Glutamatergic neuron (in vitro differentiated cells): Measurements from ENCODE around the gene MRPL21. TPM values are rescaled to one million over a fixed set of nuclear protein-coding genes. Genes with fewer than 3 reads are reported as not detected.

Experiments used
- DNase-seq: peaks from one replicate; pipeline ENCODE4 v3.0.0; 2022
- H3K27ac Mint-ChIP-seq: one replicate; pipeline ENCODE4 v1.8.0; 2020; ENCODE audit warnings: mild to moderate bottlenecking, mixed read lengths, inconsistent platforms; ENCODE audit not compliant: unreplicated experiment
- H3K27me3 Mint-ChIP-seq: one replicate; pipeline ENCODE4 v1.8.0; 2020; ENCODE audit warnings: mild to moderate bottlenecking, moderate library complexity, mixed read lengths, inconsistent platforms; ENCODE audit not compliant: unreplicated experiment
- H3K36me3 Mint-ChIP-seq: one replicate; pipeline ENCODE4 v1.8.0; 2020; ENCODE audit warnings: mild to moderate bottlenecking, mixed read lengths, inconsistent platforms; ENCODE audit not compliant: unreplicated experiment
- H3K4me1 Mint-ChIP-seq: one replicate; pipeline ENCODE4 v1.8.0; 2020; ENCODE audit warnings: mild to moderate bottlenecking, low read depth, mixed read lengths, inconsistent platforms; ENCODE audit not compliant: unreplicated experiment
- H3K4me3 Mint-ChIP-seq: one replicate; pipeline ENCODE4 v1.8.0; 2020; ENCODE audit warnings: mild to moderate bottlenecking, mixed read lengths, inconsistent platforms; ENCODE audit not compliant: unreplicated experiment
- H3K9me3 Mint-ChIP-seq: one replicate; pipeline ENCODE4 v1.8.0; 2020; ENCODE audit warnings: mild to moderate bottlenecking, moderate library complexity, mixed read lengths, inconsistent platforms; ENCODE audit not compliant: unreplicated experiment
- total RNA-seq: library from RNA; stranded (reverse); fragmentation: NEBNext Ultra II Directional; extraction: Animal tissue kit (Norgen Biotek cat#: 25700); gene quantifications from one replicate; pipeline ENCODE4 v1.2.1, GENCODE V29; 2021; ENCODE audit not compliant: unreplicated experiment
- TF ChIP-seq, protein P1 (sequence below): fragments of 200-600 bp; sonication (generic); IDR thresholded peaks from one replicate; pipeline ENCODE4 v1.5.0; 2021; ENCODE audit not compliant: partially characterized antibody, unreplicated experiment

The MRPL21 gene
- total RNA-seq, 1 donor from 2014 or later = 54.3 TPM

GRCh38 chr11:68882391-68882790 lies 21.2 kb downstream of the MRPL21 start:
- no peak overlapping the region for H3K4me3 Mint-ChIP-seq
- H3K27ac Mint-ChIP-seq = no peak overlapping the region
- H3K27me3 Mint-ChIP-seq = peaks cover 1% of the 10 kb centered on the region
- H3K9me3 Mint-ChIP-seq = peaks cover 7% of the 10 kb centered on the region
- TF ChIP-seq, protein P1, sequence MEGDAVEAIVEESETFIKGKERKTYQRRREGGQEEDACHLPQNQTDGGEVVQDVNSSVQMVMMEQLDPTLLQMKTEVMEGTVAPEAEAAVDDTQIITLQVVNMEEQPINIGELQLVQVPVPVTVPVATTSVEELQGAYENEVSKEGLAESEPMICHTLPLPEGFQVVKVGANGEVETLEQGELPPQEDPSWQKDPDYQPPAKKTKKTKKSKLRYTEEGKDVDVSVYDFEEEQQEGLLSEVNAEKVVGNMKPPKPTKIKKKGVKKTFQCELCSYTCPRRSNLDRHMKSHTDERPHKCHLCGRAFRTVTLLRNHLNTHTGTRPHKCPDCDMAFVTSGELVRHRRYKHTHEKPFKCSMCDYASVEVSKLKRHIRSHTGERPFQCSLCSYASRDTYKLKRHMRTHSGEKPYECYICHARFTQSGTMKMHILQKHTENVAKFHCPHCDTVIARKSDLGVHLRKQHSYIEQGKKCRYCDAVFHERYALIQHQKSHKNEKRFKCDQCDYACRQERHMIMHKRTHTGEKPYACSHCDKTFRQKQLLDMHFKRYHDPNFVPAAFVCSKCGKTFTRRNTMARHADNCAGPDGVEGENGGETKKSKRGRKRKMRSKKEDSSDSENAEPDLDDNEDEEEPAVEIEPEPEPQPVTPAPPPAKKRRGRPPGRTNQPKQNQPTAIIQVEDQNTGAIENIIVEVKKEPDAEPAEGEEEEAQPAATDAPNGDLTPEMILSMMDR = no peak
- no peak for DNase-seq
- H3K36me3 Mint-ChIP-seq = peaks cover 3% of the 10 kb centered on the region
- no peaks in the 10 kb centered on the region for H3K4me1 Mint-ChIP-seq

- TF ChIP-seq, protein P1 = no peak
- H3K4me3 Mint-ChIP-seq = no peak overlapping the region
- no peak for DNase-seq
- H3K27ac Mint-ChIP-seq = no peak overlapping the region
- peaks cover 3% of the 10 kb centered on the region for H3K36me3 Mint-ChIP-seq
- peaks cover 1% of the 10 kb centered on the region for H3K27me3 Mint-ChIP-seq
- H3K4me1 Mint-ChIP-seq = no peaks in the 10 kb centered on the region
- peaks cover 7% of the 10 kb centered on the region for H3K9me3 Mint-ChIP-seq
These were observed 22.3 kb downstream of the MRPL21 start for GRCh38 chr11:68881320-68881719.

DNA sequence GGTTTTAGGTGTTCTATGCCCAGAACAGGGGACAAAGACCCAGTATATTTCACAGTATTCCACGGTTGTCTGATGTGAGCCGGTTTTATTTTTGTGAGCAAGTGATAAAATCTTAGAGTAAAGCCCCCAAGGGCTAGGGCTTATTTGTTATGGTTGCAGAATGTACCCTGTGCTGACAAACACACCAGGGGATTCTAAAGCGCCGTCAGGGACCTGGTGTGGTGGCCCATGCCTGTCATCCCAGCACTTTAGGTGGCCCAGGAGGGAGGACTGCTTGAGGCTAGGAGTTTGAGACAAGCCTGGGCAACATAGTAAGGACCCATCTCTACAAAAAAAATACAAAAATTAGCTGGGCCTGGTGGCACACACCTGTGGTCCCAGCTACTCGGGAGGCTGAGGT lies 22.8 kb downstream of the MRPL21 start:
- no peak overlapping the region for H3K27ac Mint-ChIP-seq
- peaks cover 7% of the 10 kb centered on the region for H3K9me3 Mint-ChIP-seq
- TF ChIP-seq, protein P1 = no peak
- no peaks in the 10 kb centered on the region for H3K4me1 Mint-ChIP-seq
- H3K36me3 Mint-ChIP-seq = peaks cover 3% of the 10 kb centered on the region
- H3K27me3 Mint-ChIP-seq = peaks cover 1% of the 10 kb centered on the region
- H3K4me3 Mint-ChIP-seq = no peak overlapping the region
- no peak for DNase-seq

GRCh38 chr11:68878022-68878421 lies 25.6 kb downstream of the MRPL21 start:
- Mint-ChIP-seq H3K27me3 (peaks cover 1% of the 10 kb centered on the region), H3K4me1 (no peaks in the 10 kb centered on the region), H3K4me3 (no peak overlapping the region), H3K36me3 (peaks cover 3% of the 10 kb centered on the region), H3K9me3 (peaks cover 7% of the 10 kb centered on the region), H3K27ac (no peak overlapping the region)
- TF ChIP-seq, protein P1 = no peak
- DNase-seq = no peak

GRCh38 chr11:68872216-68873003 lies 31.2 kb downstream of the MRPL21 start:
- Mint-ChIP-seq H3K4me3 (no peak overlapping the region), H3K27me3 (peaks cover 5% of the 10 kb centered on the region), H3K27ac (no peak overlapping the region), H3K9me3 (no peaks in the 10 kb centered on the region), H3K4me1 (peaks cover 7% of the 10 kb centered on the region), H3K36me3 (no peaks in the 10 kb centered on the region)
- no peak for DNase-seq
- TF ChIP-seq, protein P1 = no peak
